HUDEP-2 (cell line): Measurements from ENCODE around the gene NDFIP1.
"Not testable (repeated sequence)": the region's sequence is repeated elsewhere in the genome, so short reads cannot be mapped to it uniquely, and the experiment has no call there.

Experiments used
- DNase-seq, 76 experiments: peaks; one replicate each; lab custom pipeline; 2025; ENCODE audit not compliant: unreplicated experiment in 76 of 76; lab: John Stamatoyannopoulos, UW

The NDFIP1 gene

GRCh38 chr5:142151436-142152383 is 43.1 kb downstream of the NDFIP1 start:
- peak in 33 of 76 experiments; percentile 1 to 49 (median 26) for DNase-seq

DNA sequence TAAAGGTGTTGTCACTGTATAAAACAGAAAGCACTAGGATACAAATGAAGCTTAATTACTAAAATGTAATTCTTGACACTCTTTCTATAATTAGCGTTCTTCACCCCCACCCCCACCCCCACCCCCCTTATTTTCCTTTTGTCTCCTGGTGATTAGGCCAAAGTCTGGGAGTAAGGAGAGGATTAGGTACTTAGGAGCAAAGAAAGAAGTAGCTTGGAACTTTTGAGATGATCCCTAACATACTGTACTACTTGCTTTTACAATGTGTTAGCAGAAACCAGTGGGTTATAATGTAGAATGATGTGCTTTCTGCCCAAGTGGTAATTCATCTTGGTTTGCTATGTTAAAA is 43.8 kb downstream of the NDFIP1 start:
- DNase-seq, result no peak

DNA sequence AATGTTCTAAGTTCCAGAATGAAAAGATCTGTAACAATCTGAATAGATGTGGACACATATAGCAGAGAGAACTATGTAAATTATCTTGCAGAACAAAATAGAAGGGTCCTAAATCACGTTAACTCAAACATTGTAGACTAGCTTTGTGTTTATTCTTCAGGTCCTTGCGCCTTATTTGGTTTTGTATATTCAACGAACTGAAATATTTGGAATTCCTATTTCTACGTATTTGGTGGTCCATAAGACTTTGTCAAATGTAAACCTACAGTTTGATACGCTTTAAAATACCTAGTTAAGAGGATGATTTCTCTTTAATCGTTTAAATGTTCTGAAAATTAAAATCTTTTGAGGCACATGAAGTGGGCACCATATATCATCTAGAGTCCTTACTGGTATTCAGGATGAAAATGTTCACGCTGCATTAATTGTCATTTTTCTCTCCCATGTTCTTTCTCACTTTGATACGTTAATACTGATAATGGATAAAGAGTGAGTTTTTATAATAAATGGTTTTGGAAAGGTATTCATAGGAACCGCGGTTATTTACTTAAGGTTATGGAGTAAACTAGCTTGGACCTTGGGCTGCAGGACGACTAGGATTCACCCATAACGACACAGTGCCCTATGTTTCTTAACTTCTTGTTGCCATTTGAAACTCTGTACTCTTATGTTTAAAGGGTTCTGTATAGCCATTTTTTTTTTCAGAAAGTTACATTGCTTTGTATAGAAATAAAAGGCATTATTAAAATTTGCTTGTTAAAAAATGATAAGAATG is 45.3 kb downstream of the NDFIP1 start:
- DNase-seq, result no peak

DNA sequence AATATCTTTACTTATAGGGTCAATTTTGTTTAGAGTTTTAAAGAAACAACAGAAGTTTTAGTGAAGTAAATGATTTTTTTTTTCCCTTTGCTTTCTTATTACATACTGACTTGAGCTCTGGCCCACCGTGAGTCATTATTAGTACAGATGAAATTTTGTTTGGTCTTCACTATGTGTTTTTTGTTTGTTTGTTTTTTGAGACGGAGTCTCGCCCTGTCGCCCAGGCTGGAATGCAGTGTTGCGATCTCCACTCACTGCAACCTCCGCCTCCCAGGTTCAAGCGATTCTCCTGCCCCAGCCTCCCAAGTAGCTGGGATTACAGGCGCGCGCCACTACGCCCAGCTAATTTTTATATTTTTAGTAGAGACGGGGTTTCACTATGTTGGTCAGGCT is 45.9 kb downstream of the NDFIP1 start:
- not testable (repeated sequence) for DNase-seq

GRCh38 chr5:142156839-142157463 is 48.4 kb downstream of the NDFIP1 start:
- DNase-seq, result no peak

- DNase-seq, result no peak
Observed at GRCh38 chr5:142159354-142159753, 50.8 kb downstream of the NDFIP1 start.

- DNase-seq, result no peak
Observed at GRCh38 chr5:142164315-142164714, 55.7 kb downstream of the NDFIP1 start.

- no peak for DNase-seq
Observed at GRCh38 chr5:142166754-142167153, 58.2 kb downstream of the NDFIP1 start.

DNA sequence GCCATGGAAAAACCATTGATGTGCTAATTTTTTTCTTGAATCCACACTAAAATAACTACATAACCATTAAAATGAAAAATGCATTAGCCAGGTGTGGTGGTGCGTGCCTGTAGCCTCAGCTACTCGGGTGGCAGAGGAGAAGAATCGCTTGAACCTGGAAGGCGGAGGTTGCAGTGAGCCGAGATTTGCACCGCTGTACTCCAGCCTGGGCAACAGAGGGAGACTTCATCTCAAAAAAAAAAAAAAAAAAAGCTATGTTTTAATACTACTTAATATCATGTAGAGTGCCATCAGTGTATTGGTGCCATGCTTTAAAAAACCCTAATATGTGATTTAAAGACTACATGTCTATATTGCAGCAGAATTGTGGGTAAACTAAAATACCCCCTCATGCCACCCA is 58.9 kb downstream of the NDFIP1 start:
- peak in 1 of 76 experiments; percentile 8 for DNase-seq

- no peak for DNase-seq
Observed at GRCh38 chr5:142168365-142168764, 59.8 kb downstream of the NDFIP1 start.

DNA sequence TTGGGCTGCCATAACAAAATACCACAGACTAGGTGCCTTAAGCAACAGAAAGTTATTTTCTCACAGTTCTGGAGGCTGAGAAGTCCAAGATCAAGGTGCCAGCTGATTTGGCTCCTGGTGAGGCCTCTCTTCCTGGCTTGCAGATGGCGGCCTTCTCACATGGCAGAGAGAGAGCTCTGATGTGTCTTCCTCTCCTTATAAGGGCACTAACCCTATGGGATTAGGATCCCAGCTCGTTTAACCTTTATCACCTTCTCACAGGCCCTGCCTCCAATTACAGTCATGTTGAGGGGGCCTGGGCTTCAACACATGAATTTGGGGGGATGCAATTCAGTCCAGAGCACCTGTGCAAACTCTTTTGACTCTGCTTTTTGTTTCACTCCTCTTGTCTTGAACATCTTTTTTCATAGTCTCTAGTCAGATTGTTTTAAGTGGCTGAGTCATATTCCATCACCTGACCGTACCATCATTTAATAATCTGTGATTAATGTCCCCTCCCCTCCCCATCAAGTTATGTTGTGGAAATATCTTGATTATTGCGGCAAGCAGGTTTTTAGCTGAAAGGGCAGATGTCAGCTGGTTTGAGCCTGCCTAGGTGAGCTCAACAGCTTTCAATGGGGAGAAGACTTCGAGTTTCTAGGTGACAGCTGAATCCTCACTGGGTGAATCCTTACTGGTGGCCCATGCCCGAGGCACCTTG is 61.8 kb downstream of the NDFIP1 start:
- no peak for DNase-seq

GRCh38 chr5:142171270-142171669 is 62.7 kb downstream of the NDFIP1 start:
- no peak for DNase-seq

DNA sequence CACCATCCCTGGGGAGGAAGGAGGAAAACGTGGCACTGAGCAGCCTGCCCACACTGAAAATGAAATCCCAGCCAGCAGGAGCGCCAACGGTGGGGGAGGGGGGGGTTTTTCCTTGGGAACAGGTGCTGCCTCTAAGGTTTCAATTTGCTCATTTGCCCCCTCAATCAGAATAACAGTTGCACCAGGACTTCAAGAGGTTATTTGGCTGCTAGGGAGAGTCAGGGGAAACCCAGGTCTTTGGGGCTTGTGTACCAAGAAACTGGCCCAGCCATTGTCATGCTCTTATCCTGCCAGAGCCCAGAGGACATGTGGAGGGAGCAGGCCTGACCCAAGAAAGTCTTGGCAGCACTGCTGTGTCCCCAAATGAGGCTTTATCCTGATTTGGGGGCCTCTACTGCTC is 66.5 kb downstream of the NDFIP1 start:
- no peak for DNase-seq

- no peak for DNase-seq
Observed at GRCh38 chr5:142175461-142176142, 67.0 kb downstream of the NDFIP1 start.

DNA sequence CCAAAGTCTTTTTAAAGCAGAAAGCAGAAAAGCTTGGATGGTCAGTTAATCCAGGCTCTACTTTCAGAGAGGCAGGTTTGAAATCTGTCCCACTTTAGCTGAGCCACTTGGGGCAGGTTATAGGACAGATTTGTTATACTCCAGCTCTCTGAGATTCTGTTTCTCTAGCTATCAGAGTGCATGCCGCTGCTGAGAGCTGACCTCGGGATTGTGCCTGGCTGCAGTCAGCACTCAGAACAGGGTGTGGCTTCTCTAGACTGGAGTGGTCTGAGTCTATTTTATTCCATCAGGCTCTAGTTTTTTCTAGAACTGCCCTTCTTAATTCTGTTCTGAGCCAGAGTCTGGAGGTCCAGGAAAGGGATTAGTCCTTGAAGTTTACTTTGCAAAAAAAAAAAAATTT is 67.7 kb downstream of the NDFIP1 start:
- DNase-seq, result no peak

- no peak for DNase-seq
Observed at GRCh38 chr5:142178651-142179050, 70.1 kb downstream of the NDFIP1 start.

GRCh38 chr5:142179776-142180387 is 71.3 kb downstream of the NDFIP1 start:
- no peak for DNase-seq

GRCh38 chr5:142181096-142181495 is 72.5 kb downstream of the NDFIP1 start:
- no peak for DNase-seq

GRCh38 chr5:142181547-142182163 is 73.1 kb downstream of the NDFIP1 start:
- no peak for DNase-seq
